Ectodermal cell (in vitro differentiated cells): Measurements from ENCODE around the gene FBXW8.

Source experiments
- H3K27ac ChIP-seq: 2 replicates; pipeline ENCODE4 v1.7.0; 2013; ENCODE audit warnings: mild to moderate bottlenecking, low read depth, low read length; ENCODE audit not compliant: insufficient read depth, poor library complexity, severe bottlenecking
- H3K27me3 ChIP-seq: 2 replicates; pipeline ENCODE4 v1.7.0; 2013; ENCODE audit warnings: mild to moderate bottlenecking, low read length; ENCODE audit not compliant: insufficient read depth, control insufficient read depth, poor library complexity, severe bottlenecking
- H3K36me3 ChIP-seq: one replicate; pipeline ENCODE4 v1.7.0; 2013; ENCODE audit warnings: low read length; ENCODE audit not compliant: control insufficient read depth, insufficient read depth
- H3K4me1 ChIP-seq: one replicate; pipeline ENCODE4 v1.7.0; 2013; ENCODE audit warnings: low read length; ENCODE audit not compliant: control insufficient read depth, insufficient read depth
- H3K4me3 ChIP-seq: 2 replicates; pipeline ENCODE4 v1.7.0; 2013; ENCODE audit warnings: low read depth, low read length, control low read depth; ENCODE audit not compliant: insufficient read depth
- H3K9me3 ChIP-seq: 2 replicates; pipeline ENCODE4 v1.7.0; 2013; ENCODE audit warnings: mild to moderate bottlenecking, low read length, moderate library complexity; ENCODE audit not compliant: control insufficient read depth
- WGBS, 2 experiments: methylation state at CpG; one replicate each; pipeline ENCODE4 v1.1.7; 2013; ENCODE audit warnings: missing lambda C conversion rate in 2 of 2; 5-methylcytosine and 5-hydroxymethylcytosine counted together

The FBXW8 gene

DNA sequence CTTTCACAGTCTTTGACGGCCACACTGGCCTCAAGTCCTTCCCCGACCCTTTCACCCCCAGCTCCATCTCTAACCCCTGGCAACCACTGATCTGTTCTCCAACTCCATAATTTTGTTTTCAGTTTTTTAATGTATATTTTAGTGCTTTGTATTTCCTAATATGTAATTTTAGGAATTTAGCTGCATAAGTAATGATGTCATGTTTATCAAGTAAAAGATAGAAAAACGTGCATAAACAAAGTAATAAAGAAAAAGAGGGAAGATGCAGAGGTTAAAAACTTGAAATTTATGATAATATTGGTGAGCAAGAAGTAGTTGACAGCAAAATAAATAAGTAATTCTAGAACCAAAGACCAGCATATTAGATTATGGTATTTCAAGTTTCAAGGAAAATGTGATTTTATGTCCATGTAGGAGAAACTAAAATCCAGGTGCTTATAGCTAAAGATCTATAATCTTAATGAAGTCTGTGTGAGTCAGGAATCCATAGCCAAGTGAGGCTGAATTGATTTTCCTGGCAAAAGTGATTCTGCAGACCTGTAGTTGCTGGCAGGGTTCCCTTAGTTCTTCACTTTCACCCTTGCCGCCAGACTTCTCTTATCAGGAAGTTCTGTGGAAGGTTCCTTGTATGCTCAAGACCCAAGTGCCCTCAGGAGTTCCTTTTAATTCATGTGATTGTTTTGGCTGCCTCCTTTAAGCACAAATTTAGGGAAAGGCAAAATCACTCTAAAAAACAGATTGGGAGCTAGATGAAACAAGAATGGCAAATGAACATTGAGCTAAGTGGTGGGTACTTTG lies 24.4 kb downstream of the FBXW8 start:
- H3K4me3 ChIP-seq: no peak overlapping the region
- no peaks in the 10 kb centered on the region for H3K27me3 ChIP-seq
- WGBS, 2 experiments: 90 to 99% methylated on average over 4 of the region's 4 CpGs
- no peaks in the 10 kb centered on the region for H3K9me3 ChIP-seq
- H3K27ac ChIP-seq: no peak overlapping the region
- no peaks in the 10 kb centered on the region for H3K4me1 ChIP-seq
- H3K36me3 ChIP-seq: peaks cover 20% of the 10 kb centered on the region

DNA sequence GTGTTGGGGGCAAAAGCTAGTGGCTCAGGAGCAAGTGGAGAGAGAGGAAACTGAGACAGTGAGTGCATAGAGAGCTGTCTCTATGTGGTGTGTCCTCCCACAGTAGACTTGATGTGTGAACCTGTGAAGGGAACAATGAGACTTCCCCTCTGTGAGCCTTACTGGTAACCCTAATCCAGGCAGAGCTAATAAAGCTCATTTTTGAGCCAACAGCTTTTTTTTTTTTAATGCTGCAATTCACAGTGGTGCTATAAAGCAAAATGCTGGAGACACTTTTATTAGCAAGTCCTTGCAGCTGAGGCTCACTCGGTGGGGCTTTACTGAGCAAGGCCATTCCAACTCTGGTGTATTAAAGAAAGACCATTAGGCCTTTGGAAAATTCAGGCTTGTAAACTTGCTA lies 26.9 kb downstream of the FBXW8 start:
- Histone ChIP-seq H3K27me3 (no peaks in the 10 kb centered on the region), H3K36me3 (peaks cover 25% of the 10 kb centered on the region), H3K9me3 (no peaks in the 10 kb centered on the region), H3K4me3 (no peak overlapping the region), H3K4me1 (no peaks in the 10 kb centered on the region), H3K27ac (no peak overlapping the region)
- WGBS, 2 experiments: 86 to 95% methylated on average over 1 of the region's 1 CpG

GRCh38 chr12:116939734-116940133 lies 29.0 kb downstream of the FBXW8 start:
- no peak overlapping the region for H3K4me3 ChIP-seq
- no peaks in the 10 kb centered on the region for H3K27me3 ChIP-seq
- 94 to 97% methylated on average over 3 of the region's 3 CpGs for WGBS, 2 experiments
- peaks cover 36% of the 10 kb centered on the region for H3K36me3 ChIP-seq
- H3K9me3 ChIP-seq: no peaks in the 10 kb centered on the region
- no peaks in the 10 kb centered on the region for H3K4me1 ChIP-seq
- no peak overlapping the region for H3K27ac ChIP-seq

- H3K27me3 ChIP-seq: no peaks in the 10 kb centered on the region
- 97% methylated on average over 5 of the region's 5 CpGs for WGBS, 2 experiments
- H3K4me3 ChIP-seq: no peak overlapping the region
- H3K9me3 ChIP-seq: no peaks in the 10 kb centered on the region
- no peaks in the 10 kb centered on the region for H3K4me1 ChIP-seq
- peaks cover 36% of the 10 kb centered on the region for H3K36me3 ChIP-seq
- no peak overlapping the region for H3K27ac ChIP-seq
These were observed 30.4 kb downstream of the FBXW8 start for GRCh38 chr12:116941188-116941587.

DNA sequence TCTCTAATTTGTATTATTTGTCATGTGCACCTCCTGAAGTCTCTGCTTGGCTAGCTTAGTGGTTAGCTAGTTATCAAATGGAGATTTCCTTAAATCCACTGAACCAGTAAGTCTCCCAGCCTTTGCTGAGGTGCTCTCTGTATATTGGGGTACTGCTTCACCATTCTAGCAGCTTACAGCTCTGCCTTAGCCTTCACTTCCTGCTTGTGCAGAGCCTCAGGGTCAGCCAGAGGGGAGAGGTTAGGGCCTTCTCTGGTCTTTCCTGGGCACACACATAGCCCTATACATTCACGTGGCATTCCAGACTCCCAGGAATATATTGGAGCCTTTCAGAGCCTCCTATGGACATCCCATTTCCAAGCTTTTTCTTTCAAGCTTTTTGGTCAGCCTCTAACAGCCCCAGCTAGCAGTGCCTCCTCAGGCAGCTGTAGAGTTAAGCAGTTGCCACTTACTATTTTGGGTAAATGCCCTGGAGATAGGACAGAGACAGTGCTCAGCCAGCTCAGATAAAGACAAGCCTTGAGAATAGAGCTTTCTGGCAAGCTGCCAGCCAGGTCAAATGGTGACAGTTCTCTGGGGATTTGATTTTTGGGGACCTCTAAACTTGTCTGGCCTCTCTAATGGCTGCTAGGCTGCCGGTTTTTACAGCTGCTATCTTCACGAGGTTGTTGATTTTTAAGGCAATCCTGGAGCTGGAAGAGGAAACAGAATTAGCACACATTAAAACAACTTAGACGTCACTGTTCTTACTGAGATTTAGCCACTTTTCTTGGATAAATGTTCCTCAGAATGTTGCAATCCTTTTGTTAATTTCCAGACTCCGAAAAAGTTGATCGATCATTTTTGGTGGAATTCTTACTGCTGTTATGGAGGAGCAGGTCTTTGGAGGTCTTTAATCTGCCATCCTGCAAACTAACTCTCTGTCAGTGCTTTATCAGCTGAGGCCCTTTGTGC lies 32.9 kb downstream of the FBXW8 start:
- H3K36me3 ChIP-seq: peaks cover 31% of the 10 kb centered on the region
- no peaks in the 10 kb centered on the region for H3K9me3 ChIP-seq
- WGBS, 2 experiments: 93% methylated on average over 6 of the region's 6 CpGs
- H3K27ac ChIP-seq: no peak overlapping the region
- no peaks in the 10 kb centered on the region for H3K4me1 ChIP-seq
- H3K4me3 ChIP-seq: no peak overlapping the region
- no peaks in the 10 kb centered on the region for H3K27me3 ChIP-seq

GRCh38 chr12:116945886-116946550 lies 35.3 kb downstream of the FBXW8 start:
- no peaks in the 10 kb centered on the region for H3K4me1 ChIP-seq
- H3K9me3 ChIP-seq: no peaks in the 10 kb centered on the region
- H3K4me3 ChIP-seq: no peak overlapping the region
- peaks cover 38% of the 10 kb centered on the region for H3K36me3 ChIP-seq
- no peaks in the 10 kb centered on the region for H3K27me3 ChIP-seq
- 96 to 97% methylated on average over 9 of the region's 9 CpGs for WGBS, 2 experiments
- no peak overlapping the region for H3K27ac ChIP-seq

GRCh38 chr12:116948298-116948697 lies 37.5 kb downstream of the FBXW8 start:
- no peaks in the 10 kb centered on the region for H3K4me1 ChIP-seq
- no peak overlapping the region for H3K27ac ChIP-seq
- H3K27me3 ChIP-seq: no peaks in the 10 kb centered on the region
- H3K36me3 ChIP-seq: peaks cover 28% of the 10 kb centered on the region
- H3K4me3 ChIP-seq: no peak overlapping the region
- 96 to 97% methylated on average over 2 of the region's 2 CpGs for WGBS, 2 experiments
- no peaks in the 10 kb centered on the region for H3K9me3 ChIP-seq

DNA sequence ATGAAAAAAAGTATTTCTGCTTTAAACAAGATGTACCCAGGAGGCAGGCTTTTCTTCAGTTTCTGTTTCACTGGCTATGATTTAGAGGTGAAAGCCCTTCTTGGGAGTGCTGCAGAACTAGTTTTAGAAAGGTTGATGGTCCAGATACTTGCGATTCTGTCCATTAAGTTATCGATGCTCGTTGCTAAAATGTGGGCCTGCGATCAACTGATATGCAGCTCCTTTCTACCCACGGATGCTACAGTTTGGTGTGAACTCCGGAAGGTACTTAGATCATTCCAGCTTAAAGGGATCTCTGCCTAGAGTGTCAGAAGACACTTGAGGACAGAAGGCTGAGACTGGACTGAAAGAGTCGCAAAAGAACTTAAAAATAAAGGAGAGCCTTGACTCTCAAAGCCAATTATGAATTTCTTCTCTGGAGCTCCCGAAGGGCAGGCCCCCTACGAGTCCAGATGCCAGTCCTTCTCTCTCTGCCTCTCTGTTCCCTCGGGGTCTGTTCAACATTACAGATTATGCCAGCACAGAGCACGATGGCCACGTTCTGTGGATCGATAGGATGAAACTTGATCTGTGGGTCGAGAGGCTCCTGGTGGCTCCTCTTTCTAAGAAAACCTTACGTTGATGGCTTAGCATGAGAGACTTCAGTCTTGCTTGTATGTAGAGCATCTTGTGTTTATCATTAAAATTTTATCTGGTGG lies 40.0 kb downstream of the FBXW8 start:
- H3K4me1 ChIP-seq: no peaks in the 10 kb centered on the region
- WGBS, 2 experiments: 95 to 96% methylated on average over 15 of the region's 15 CpGs
- no peaks in the 10 kb centered on the region for H3K27me3 ChIP-seq
- no peak overlapping the region for H3K27ac ChIP-seq
- H3K9me3 ChIP-seq: no peaks in the 10 kb centered on the region
- no peak overlapping the region for H3K4me3 ChIP-seq
- peaks cover 12% of the 10 kb centered on the region for H3K36me3 ChIP-seq

GRCh38 chr12:116954710-116955381 lies 44.1 kb downstream of the FBXW8 start:
- Histone ChIP-seq H3K27me3 (no peaks in the 10 kb centered on the region), H3K9me3 (no peaks in the 10 kb centered on the region), H3K27ac (no peak overlapping the region), H3K36me3 (no peaks in the 10 kb centered on the region), H3K4me3 (no peak overlapping the region), H3K4me1 (no peaks in the 10 kb centered on the region)
- WGBS, 2 experiments: 93% methylated on average over 13 of the region's 13 CpGs
